Hepatocyte (in vitro differentiated cells): Measurements from ENCODE around the gene CHN1. TPM values are rescaled to one million over a fixed set of nuclear protein-coding genes. Genes with fewer than 3 reads are reported as not detected.

Source experiments
- DNase-seq: peaks from one replicate; pipeline ENCODE4 v3.0.0-alpha.2; 2016; ENCODE audit warnings: low spot score
- H2AFZ ChIP-seq: fragments of 200-600 bp; sonication (generic); 2 replicates; pipeline ENCODE4 v1.6.0; 2016; ENCODE audit warnings: antibody characterized with exemption, mild to moderate bottlenecking
- H3K27ac ChIP-seq: fragments of 200-600 bp; sonication (generic); 2 replicates; pipeline ENCODE4 v1.5.1; 2016; ENCODE audit warnings: mild to moderate bottlenecking
- H3K27me3 ChIP-seq: fragments of 200-600 bp; sonication (generic); 2 replicates; pipeline ENCODE4 v1.6.1; 2016
- H3K36me3 ChIP-seq: fragments of 200-600 bp; sonication (generic); replicated peaks from 2 replicates; pipeline ENCODE4 v1.5.1; 2016; ENCODE audit warnings: low read depth; ENCODE audit not compliant: insufficient read depth
- H3K4me1 ChIP-seq: fragments of 200-600 bp; sonication (generic); 2 replicates; pipeline ENCODE4 v1.5.1; 2016; ENCODE audit warnings: mild to moderate bottlenecking, moderate library complexity; ENCODE audit not compliant: insufficient read depth
- H3K4me2 ChIP-seq: fragments of 200-600 bp; sonication (generic); 2 replicates; pipeline ENCODE4 v1.6.0; 2016
- H3K4me3 ChIP-seq: fragments of 200-600 bp; sonication (generic); 2 replicates; pipeline ENCODE4 v1.5.1; 2016; ENCODE audit warnings: mild to moderate bottlenecking
- H3K79me2 ChIP-seq: fragments of 200-600 bp; sonication (generic); 2 replicates; pipeline ENCODE4 v1.6.0; 2017; ENCODE audit warnings: mild to moderate bottlenecking
- H3K9me2 ChIP-seq: fragments of 200-600 bp; sonication (generic); replicated peaks from 2 replicates; pipeline ENCODE4 v1.6.0; 2017; ENCODE audit warnings: mild to moderate bottlenecking; ENCODE audit not compliant: insufficient read depth
- H3K9me3 ChIP-seq: fragments of 200-600 bp; sonication (generic); 2 replicates; pipeline ENCODE4 v1.5.1; 2016; ENCODE audit warnings: low read depth, mild to moderate bottlenecking
- H4K20me1 ChIP-seq: fragments of 200-600 bp; sonication (generic); 2 replicates; pipeline ENCODE4 v1.6.0; 2016; ENCODE audit warnings: mild to moderate bottlenecking; ENCODE audit not compliant: insufficient read depth, poor library complexity, severe bottlenecking
- EZH2 ChIP-seq: fragments of 200-600 bp; sonication (generic); IDR thresholded peaks from 2 replicates; pipeline ENCODE4 v1.6.1; 2016; ENCODE audit warnings: antibody characterized with exemption, mild to moderate bottlenecking, borderline replicate concordance
- EZH2phosphoT487 ChIP-seq: fragments of 200-600 bp; sonication (generic); IDR thresholded peaks from one replicate; pipeline ENCODE4 v1.6.1; 2018; ENCODE audit warnings: antibody characterized with exemption, mild to moderate bottlenecking, low read depth, moderate library complexity; ENCODE audit not compliant: unreplicated experiment, severe bottlenecking
- WGBS: methylation state at CpG from one replicate; pipeline ENCODE4 v1.1.6; 2016; ENCODE audit warnings: low lambda C conversion rate; ENCODE audit errors: missing lambda C conversion rate; 5-methylcytosine and 5-hydroxymethylcytosine counted together
- polyA plus RNA-seq: library from polyadenylated mRNA; unstranded; fragments of >200 nt; fragmentation: Nextera tagmentation; extraction: Ambion mirVana; gene quantifications from 2 replicates; pipeline ENCODE4 v1.2.1, GENCODE V29; 2016
- total RNA-seq: library from RNA; depleted of rRNA; stranded (reverse); fragments of >200 nt; gene quantifications from 2 replicates; pipeline ENCODE4 v1.2.3, GENCODE V29; 2014
- TF ChIP-seq, protein P1 (sequence below): fragments of 200-600 bp; sonication (generic); IDR thresholded peaks from 2 replicates; pipeline ENCODE4 v1.5.1; 2016; ENCODE audit warnings: antibody characterized with exemption, mild to moderate bottlenecking; ENCODE audit not compliant: poor library complexity

CHN1 gene
- total and polyA plus RNA-seq, 2 experiments from 2014 or later = 19.2 to 23.0 TPM

DNA sequence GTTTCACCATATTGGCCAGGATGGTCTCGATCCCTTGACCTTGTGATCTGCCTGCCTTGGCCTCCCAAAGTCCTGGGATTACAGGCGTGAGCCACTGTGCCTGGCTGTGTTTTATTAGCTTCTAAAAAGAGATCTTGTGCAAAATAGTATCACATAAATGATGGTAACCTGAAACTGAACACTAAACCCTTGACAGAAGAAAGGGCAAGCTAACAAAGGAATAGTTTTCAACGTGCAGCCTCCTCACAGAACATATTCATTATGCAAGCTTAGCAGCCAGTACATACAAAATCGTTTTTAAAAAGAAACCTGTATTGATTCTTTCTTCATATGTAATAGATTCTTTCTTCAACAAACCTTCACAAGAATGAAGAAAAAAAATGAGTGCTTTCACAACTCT lies 20.6 kb downstream of the CHN1 start:
- H2AFZ ChIP-seq = no peak overlapping the region
- no peaks in the 10 kb centered on the region for H3K4me1 ChIP-seq
- peaks cover 3% of the 10 kb centered on the region for H3K79me2 ChIP-seq
- no peaks in the 10 kb centered on the region for H3K36me3 ChIP-seq
- no peak for DNase-seq
- H3K4me2 ChIP-seq = no peak overlapping the region
- TF ChIP-seq EZH2 (no peak), EZH2phosphoT487 (no peak)
- TF ChIP-seq, protein P1, sequence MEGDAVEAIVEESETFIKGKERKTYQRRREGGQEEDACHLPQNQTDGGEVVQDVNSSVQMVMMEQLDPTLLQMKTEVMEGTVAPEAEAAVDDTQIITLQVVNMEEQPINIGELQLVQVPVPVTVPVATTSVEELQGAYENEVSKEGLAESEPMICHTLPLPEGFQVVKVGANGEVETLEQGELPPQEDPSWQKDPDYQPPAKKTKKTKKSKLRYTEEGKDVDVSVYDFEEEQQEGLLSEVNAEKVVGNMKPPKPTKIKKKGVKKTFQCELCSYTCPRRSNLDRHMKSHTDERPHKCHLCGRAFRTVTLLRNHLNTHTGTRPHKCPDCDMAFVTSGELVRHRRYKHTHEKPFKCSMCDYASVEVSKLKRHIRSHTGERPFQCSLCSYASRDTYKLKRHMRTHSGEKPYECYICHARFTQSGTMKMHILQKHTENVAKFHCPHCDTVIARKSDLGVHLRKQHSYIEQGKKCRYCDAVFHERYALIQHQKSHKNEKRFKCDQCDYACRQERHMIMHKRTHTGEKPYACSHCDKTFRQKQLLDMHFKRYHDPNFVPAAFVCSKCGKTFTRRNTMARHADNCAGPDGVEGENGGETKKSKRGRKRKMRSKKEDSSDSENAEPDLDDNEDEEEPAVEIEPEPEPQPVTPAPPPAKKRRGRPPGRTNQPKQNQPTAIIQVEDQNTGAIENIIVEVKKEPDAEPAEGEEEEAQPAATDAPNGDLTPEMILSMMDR = no peak
- H3K27me3 ChIP-seq = no peaks in the 10 kb centered on the region
- 46% methylated on average over 4 of the region's 4 CpGs for WGBS
- no peak overlapping the region for H3K4me3 ChIP-seq
- no peak overlapping the region for H3K27ac ChIP-seq
- no peaks in the 10 kb centered on the region for H3K9me3 ChIP-seq
- no peaks in the 10 kb centered on the region for H3K9me2 ChIP-seq
- no peaks in the 10 kb centered on the region for H4K20me1 ChIP-seq

DNA sequence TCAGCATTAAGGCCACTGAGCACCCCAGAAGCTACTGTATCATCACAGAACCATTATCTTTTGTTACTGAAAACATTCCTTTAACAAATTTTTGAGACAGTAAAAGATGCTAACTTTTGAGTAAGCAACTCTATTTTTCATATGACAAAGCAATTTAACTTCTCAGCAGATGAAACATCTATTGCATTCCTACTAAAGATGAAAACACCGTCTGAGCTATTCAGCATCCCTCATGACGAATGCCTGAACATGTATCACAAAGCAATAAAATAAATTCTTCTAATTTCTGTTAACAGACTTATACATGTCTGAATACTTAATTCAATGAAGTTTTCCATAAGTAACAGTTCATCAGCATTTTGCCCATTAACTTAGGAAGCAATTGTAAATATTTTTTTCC lies 23.9 kb downstream of the CHN1 start:
- H3K27me3 ChIP-seq = no peaks in the 10 kb centered on the region
- H4K20me1 ChIP-seq = no peaks in the 10 kb centered on the region
- H3K9me3 ChIP-seq = no peaks in the 10 kb centered on the region

DNA sequence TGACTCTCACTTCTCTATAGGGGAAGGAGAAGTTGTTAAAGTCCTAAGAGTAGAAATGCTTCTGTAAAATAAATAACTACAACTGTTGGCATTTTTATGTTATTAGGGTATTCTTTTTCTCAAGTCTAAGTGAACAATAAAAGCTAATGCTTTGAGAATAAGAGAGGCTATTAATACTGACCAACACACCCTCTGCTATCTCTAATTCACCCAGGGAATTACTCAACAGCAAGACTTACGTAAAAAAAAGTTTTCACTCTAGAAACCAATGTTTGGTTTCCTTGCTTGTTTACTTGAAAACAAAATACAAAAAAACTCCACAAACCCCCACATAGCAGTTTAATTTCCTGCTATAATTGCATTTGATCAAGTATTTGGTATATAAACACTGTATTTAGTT lies 25.2 kb downstream of the CHN1 start:
- no peaks in the 10 kb centered on the region for H4K20me1 ChIP-seq
- no peak for DNase-seq
- no peaks in the 10 kb centered on the region for H3K36me3 ChIP-seq
- no peak overlapping the region for H3K4me3 ChIP-seq
- H2AFZ ChIP-seq = no peak overlapping the region
- TF ChIP-seq EZH2 (no peak), EZH2phosphoT487 (no peak)
- TF ChIP-seq, protein P1 = no peak
- 86% methylated on average over 1 of the region's 1 CpG for WGBS
- no peak overlapping the region for H3K4me2 ChIP-seq
- H3K27me3 ChIP-seq = no peaks in the 10 kb centered on the region
- H3K27ac ChIP-seq = no peak overlapping the region
- no peaks in the 10 kb centered on the region for H3K4me1 ChIP-seq
- no peaks in the 10 kb centered on the region for H3K9me2 ChIP-seq
- no peaks in the 10 kb centered on the region for H3K79me2 ChIP-seq
- no peaks in the 10 kb centered on the region for H3K9me3 ChIP-seq

More for the DNA sequence above, 23.9 kb downstream of the CHN1 start:
- Histone ChIP-seq H3K9me2 (no peaks in the 10 kb centered on the region), H3K27ac (no peak overlapping the region), H3K79me2 (no peaks in the 10 kb centered on the region), H3K36me3 (no peaks in the 10 kb centered on the region), H2AFZ (no peak overlapping the region), H3K4me2 (no peak overlapping the region), H3K4me3 (no peak overlapping the region), H3K4me1 (no peaks in the 10 kb centered on the region)
- no peak for DNase-seq
- TF ChIP-seq EZH2phosphoT487 (no peak), EZH2 (no peak)
- TF ChIP-seq, protein P1 = no peak
- WGBS = 82% methylated on average over 2 of the region's 2 CpGs

DNA sequence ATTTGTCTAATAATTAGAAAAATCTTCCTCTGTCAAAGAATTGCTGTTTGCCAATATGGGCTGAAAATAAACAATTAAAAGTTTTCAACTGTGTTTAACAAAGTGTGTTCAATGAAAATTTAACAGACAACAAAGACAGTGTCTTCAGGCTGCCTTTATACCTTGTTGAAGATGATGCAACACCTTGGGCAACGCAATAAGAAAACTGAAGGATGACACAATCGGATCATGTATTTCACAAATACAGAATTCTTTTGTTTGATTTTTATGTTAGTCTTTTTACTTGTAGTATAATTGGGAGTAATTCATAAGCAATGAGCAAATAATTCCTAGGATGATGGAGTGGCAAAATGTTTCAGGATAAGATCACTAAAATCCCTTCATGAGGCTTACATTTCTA lies 27.8 kb downstream of the CHN1 start:
- Histone ChIP-seq H4K20me1 (no peaks in the 10 kb centered on the region), H3K36me3 (no peaks in the 10 kb centered on the region), H3K27ac (no peak overlapping the region), H3K4me3 (no peak overlapping the region), H2AFZ (no peak overlapping the region), H3K9me2 (no peaks in the 10 kb centered on the region), H3K4me2 (no peak overlapping the region), H3K79me2 (no peaks in the 10 kb centered on the region), H3K9me3 (no peaks in the 10 kb centered on the region), H3K27me3 (no peaks in the 10 kb centered on the region), H3K4me1 (no peaks in the 10 kb centered on the region)
- TF ChIP-seq EZH2 (no peak), EZH2phosphoT487 (no peak)
- TF ChIP-seq, protein P1 = no peak
- no peak for DNase-seq
- WGBS = 91% methylated on average over 2 of the region's 2 CpGs
